PC-9 (cell line): ENCODE data around the gene HEATR5B. TPM values are rescaled to one million over a fixed set of nuclear protein-coding genes. Genes with fewer than 3 reads are reported as not detected.

ENCODE experiments used
- BruUV-seq: library from RNA; stranded (reverse); fragments of 400-500 nt; replicated peaks from 2 replicates; lab custom pipeline; 2021; lab: Mats Ljungman, UMichigan
- CTCF ChIA-PET: fragments of 300-600 bp; sonication (Branson Sonifier 250); formaldehyde crosslinking; loops from one replicate; lab custom pipeline; 2022; ENCODE audit warnings: antibody characterized with exemption; lab: Charles Lee
- POLR2A ChIA-PET: fragments of 300-600 bp; sonication (Branson Sonifier 250); formaldehyde crosslinking; loops from one replicate; lab custom pipeline; 2022; ENCODE audit warnings: antibody characterized with exemption; ENCODE audit not compliant: unreplicated experiment; lab: Charles Lee
- DNase-seq, 2 experiments: peaks; one replicate each; pipeline versions ENCODE4 v3.0.0 to v3.0.0-alpha.2; 2015 to 2022; ENCODE audit warnings: mixed read lengths in 1 of 2
- H2AFZ ChIP-seq: fragments of 200-600 bp; sonication (generic); 2 replicates; pipeline ENCODE4 v1.8.1; 2017; ENCODE audit warnings: antibody characterized with exemption
- H3F3A ChIP-seq: fragments of 200-600 bp; sonication (generic); 2 replicates; pipeline ENCODE4 v1.8.1; 2017; ENCODE audit warnings: antibody characterized with exemption, mild to moderate bottlenecking, low read depth; ENCODE audit not compliant: insufficient read depth
- H3K27ac ChIP-seq: fragments of 200-600 bp; sonication (generic); 2 replicates; pipeline ENCODE4 v1.6.1; 2016; ENCODE audit warnings: mixed run types
- H3K27me3 ChIP-seq: fragments of 200-600 bp; sonication (generic); 2 replicates; pipeline ENCODE4 v1.6.1; 2016; ENCODE audit warnings: low read depth, mixed run types; ENCODE audit not compliant: insufficient read depth
- H3K36me3 ChIP-seq: fragments of 200-600 bp; sonication (generic); 2 replicates; pipeline ENCODE4 v1.6.1; 2016; ENCODE audit warnings: low read depth, mixed run types
- H3K4me1 ChIP-seq: fragments of 200-600 bp; sonication (generic); replicated peaks from 2 replicates; pipeline ENCODE4 v1.6.1; 2016; ENCODE audit warnings: mixed run types; ENCODE audit not compliant: insufficient read depth
- H3K4me2 ChIP-seq: fragments of 200-600 bp; sonication (generic); 2 replicates; pipeline ENCODE4 v1.6.1; 2017; ENCODE audit warnings: mixed run types
- H3K4me3 ChIP-seq: fragments of 200-600 bp; sonication (generic); 2 replicates; pipeline ENCODE4 v1.6.1; 2016; ENCODE audit warnings: mixed run types
- H3K79me2 ChIP-seq: fragments of 200-600 bp; sonication (generic); 2 replicates; pipeline ENCODE4 v1.6.1; 2017; ENCODE audit warnings: low read depth, mixed run types
- H3K9me2 ChIP-seq: fragments of 200-600 bp; sonication (generic); 2 replicates; pipeline ENCODE4 v1.8.1; 2017; ENCODE audit warnings: mild to moderate bottlenecking; ENCODE audit not compliant: insufficient read depth
- H3K9me3 ChIP-seq: fragments of 200-600 bp; sonication (generic); 2 replicates; pipeline ENCODE4 v1.8.1; 2016; ENCODE audit warnings: low read depth; ENCODE audit not compliant: insufficient read depth
- H4K20me1 ChIP-seq: fragments of 200-600 bp; sonication (generic); 2 replicates; pipeline ENCODE4 v1.8.1; 2017; ENCODE audit not compliant: insufficient read depth
- CTCF ChIP-seq: fragments of 200-600 bp; sonication (generic); conservative IDR thresholded peaks from 2 replicates; pipeline ENCODE4 v1.6.1; 2017; ENCODE audit warnings: mixed run types, antibody characterized with exemption, mild to moderate bottlenecking, moderate library complexity
- EZH2 ChIP-seq: fragments of 200-600 bp; sonication (generic); IDR thresholded peaks from 2 replicates; pipeline ENCODE4 v1.8.0; 2017; ENCODE audit warnings: antibody characterized with exemption, low read depth
- intact Hi-C: fragments of 100-400 bp; cut with micrococcal nuclease; formaldehyde crosslinking; loops from one replicate; pipeline ENCODE4 v1.10.0; 2022; ENCODE audit not compliant: unreplicated experiment
- total RNA-seq: library from RNA; stranded (reverse); gene quantifications from 2 replicates; pipeline ENCODE4 v1.2.3, GENCODE V29; 2021

The HEATR5B gene
- total RNA-seq, 1 experiment from 2014 or later = 13.0 TPM

DNA sequence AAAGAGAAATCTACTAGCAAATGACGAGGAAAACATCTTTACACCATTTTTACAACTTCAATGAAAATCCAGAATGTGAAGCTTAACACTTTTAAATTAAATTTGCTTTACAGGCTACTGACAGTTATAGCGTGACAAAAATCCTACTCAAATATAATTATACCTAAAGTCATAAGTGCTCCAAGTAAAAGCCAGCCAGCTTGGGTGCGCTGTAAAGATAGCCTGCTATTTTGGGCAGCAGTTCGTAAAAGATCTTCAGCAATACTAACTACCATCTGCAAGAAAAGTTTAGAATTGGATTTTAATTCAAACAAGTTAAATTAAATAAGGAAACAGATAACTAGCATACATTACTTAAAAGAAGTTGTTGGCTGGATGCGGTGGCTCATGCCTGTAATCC lies 22.4 kb downstream of the HEATR5B start:
- BruUV-seq = no TSS peak
- ChIA-PET CTCF (no interaction called here), POLR2A (no interaction called here)
- no peak for TF ChIP-seq EZH2
- no peak for TF ChIP-seq CTCF
- H3K9me2 ChIP-seq = no peaks in the 10 kb centered on the region
- H4K20me1 ChIP-seq = no peaks in the 10 kb centered on the region
- intact Hi-C loops = no loop called here
- no peaks in the 10 kb centered on the region for H3K4me1 ChIP-seq
- no peak overlapping the region for H3K27ac ChIP-seq
- no peaks in the 10 kb centered on the region for H3K79me2 ChIP-seq
- H3K9me3 ChIP-seq = no peaks in the 10 kb centered on the region
- no peak overlapping the region for H3K4me3 ChIP-seq
- H3K27me3 ChIP-seq = no peaks in the 10 kb centered on the region
- H3K36me3 ChIP-seq = peaks cover 18% of the 10 kb centered on the region; the same call in 1 of the 2 replicates
- no peak for DNase-seq
- H2AFZ ChIP-seq = no peak overlapping the region
- H3F3A ChIP-seq = no peaks in the 10 kb centered on the region; the same call in 1 of the 2 replicates
- no peak overlapping the region for H3K4me2 ChIP-seq

DNA sequence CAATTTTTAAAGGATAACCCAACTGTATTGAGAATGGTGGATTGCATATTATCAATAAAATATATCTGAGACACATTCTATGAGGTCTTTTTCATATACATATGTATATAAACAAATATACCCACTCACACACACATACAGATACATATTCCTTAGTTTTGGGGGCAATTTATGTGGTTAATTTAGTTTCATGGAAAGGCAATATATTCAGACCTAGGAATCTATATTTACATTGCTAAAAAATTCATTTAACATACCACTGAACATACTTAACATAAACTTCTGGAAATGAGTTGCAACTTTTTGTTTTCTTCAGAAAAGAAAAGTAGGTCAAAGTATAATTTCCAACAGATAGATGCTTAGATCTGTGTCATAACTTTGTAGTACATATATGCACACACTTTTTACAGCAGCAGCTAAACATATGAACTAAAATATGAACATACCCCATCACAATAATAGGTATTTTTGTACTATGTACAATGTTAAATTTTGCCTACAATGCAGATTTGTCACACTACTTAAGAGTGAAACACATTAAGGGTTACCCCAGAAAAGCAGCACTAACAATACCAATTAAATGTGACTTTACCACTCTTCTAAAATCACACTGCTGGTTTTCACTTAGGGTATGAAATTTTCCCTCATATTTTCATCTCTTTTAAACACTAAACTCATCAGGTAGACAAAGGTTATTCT lies 23.0 kb downstream of the HEATR5B start:
- no peaks in the 10 kb centered on the region for H3K9me3 ChIP-seq
- POLR2A ChIA-PET = no interaction called here
- H2AFZ ChIP-seq = no peak overlapping the region
- H3K36me3 ChIP-seq = peaks cover 23% of the 10 kb centered on the region; the same call in 1 of the 2 replicates
- H3K27ac ChIP-seq = no peak overlapping the region
- no peaks in the 10 kb centered on the region; the same call in 1 of the 2 replicates for H3F3A ChIP-seq
- no peak overlapping the region for H3K4me2 ChIP-seq
- BruUV-seq = no TSS peak
- no peaks in the 10 kb centered on the region for H3K4me1 ChIP-seq
- DNase-seq = no peak
- H3K4me3 ChIP-seq = no peak overlapping the region
- H3K9me2 ChIP-seq = no peaks in the 10 kb centered on the region
- H3K79me2 ChIP-seq = no peaks in the 10 kb centered on the region
- intact Hi-C loops = no loop called here
- CTCF ChIA-PET = no interaction called here
- no peaks in the 10 kb centered on the region for H4K20me1 ChIP-seq
- TF ChIP-seq CTCF (no peak), EZH2 (no peak)
- H3K27me3 ChIP-seq = no peaks in the 10 kb centered on the region

DNA sequence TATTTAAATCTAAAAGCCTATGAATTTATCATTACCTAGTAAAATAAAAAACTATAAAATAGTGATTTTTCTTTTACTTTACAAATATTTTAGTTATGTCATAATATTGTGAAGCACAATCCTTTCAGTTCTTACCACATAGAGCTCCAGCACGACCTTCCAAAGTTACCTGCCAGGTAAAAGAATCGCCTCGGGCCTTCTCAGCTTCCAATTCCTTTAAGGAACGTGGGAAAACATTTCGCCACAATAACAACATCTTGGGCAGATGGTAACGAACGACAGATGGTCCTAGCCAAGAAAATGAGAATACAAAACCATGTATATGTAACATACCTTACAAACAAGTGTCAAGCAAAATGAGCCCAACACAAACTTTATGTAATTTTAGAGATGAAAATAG lies 23.7 kb downstream of the HEATR5B start:
- POLR2A ChIA-PET = no interaction called here

More for the DNA sequence above, 23.7 kb downstream of the HEATR5B start:
- Histone ChIP-seq H3K9me2 (no peaks in the 10 kb centered on the region), H3K9me3 (no peaks in the 10 kb centered on the region), H3F3A (no peaks in the 10 kb centered on the region; the same call in 1 of the 2 replicates), H3K36me3 (peaks cover 23% of the 10 kb centered on the region; the same call in 1 of the 2 replicates), H3K27ac (no peak overlapping the region), H2AFZ (no peak overlapping the region), H3K4me2 (no peak overlapping the region), H3K4me3 (no peak overlapping the region), H4K20me1 (no peaks in the 10 kb centered on the region), H3K27me3 (no peaks in the 10 kb centered on the region), H3K4me1 (no peaks in the 10 kb centered on the region), H3K79me2 (no peaks in the 10 kb centered on the region)
- no TSS peak for BruUV-seq
- TF ChIP-seq CTCF (no peak), EZH2 (no peak)
- intact Hi-C loops = no loop called here
- no peak for DNase-seq
- CTCF ChIA-PET = no interaction called here
